Measurements from ENCODE around the gene PHACTR1.

PHACTR1 gene

DNA sequence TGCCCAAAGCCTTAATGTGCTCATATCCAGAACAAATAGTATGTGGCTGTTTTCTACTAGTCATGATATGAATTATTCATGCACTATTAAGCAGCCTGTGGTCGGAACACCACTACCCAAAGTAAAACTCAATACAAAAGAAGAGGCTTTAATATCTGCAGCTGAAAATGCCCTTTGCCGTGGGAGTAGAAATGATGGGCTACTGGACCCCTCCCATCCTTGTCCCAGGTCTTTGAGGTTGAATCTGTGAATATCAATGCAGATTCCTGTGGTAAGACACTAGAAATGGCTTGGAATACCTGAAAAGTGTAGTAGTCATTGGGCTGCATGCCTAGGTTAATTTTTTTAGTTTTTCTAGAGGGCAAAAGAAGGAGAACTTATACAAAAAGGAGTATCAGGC, 308.0 kb downstream of the PHACTR1 start:
- CTCF ChIA-PET: no interaction called here

GRCh38 chr6:13025893-13026499, 309.4 kb downstream of the PHACTR1 start:
- CTCF ChIA-PET: no interaction called here
- POLR2A ChIA-PET: no interaction called here

More for the DNA sequence above, 308.0 kb downstream of the PHACTR1 start:
- TF ChIP-seq ELF4 (IDR thresholded peaks at IDR 0.05) (no peak), NFRKB (IDR thresholded peaks at IDR 0.05) (no peak)
- DNase-seq (ENCODE audit: extremely low spot score): no peak
- POLR2A ChIA-PET: no interaction called here

DNA sequence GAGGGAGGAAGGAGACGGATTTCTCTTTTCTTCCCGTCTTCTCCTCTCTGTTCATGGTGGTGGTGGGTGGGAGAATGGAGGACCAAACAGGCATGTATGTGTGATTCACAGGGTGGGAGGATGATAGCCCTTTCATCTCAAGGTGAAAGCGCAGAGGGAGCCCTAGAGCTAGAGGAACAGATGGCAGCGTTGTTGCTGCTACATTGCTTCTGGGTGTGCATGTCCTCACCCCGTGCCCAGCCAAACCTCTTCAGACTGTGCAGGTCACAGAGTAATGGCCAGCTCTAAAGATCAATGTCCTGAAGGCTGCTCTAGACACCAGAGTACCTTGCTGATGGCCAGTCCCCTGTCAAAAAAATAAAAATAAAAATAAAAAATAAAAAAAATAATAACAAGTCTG, 310.0 kb downstream of the PHACTR1 start:
- no peak for DNase-seq (ENCODE audit: extremely low spot score)
- CTCF ChIA-PET: interaction anchor here (0.6 kb wide), 1 partner anchor 122 kb away, joined by 3 read pairs; no protein-coding TSS in a partner anchor
- POLR2A ChIA-PET: no interaction called here
- TF ChIP-seq LEF1 (IDR thresholded peaks at IDR 0.05; ENCODE audit: borderline replicate concordance): no peak
- no peak for TF ChIP-seq FOXM1 (IDR thresholded peaks at IDR 0.05; ENCODE audit: borderline replicate concordance)
- TF ChIP-seq ELF4 (IDR thresholded peaks at IDR 0.05): no peak
- no peak for TF ChIP-seq PKNOX1 (IDR thresholded peaks at IDR 0.05)
- TF ChIP-seq ZNF384 (IDR thresholded peaks at IDR 0.05): no peak
- no peak for TF ChIP-seq SP1 (IDR thresholded peaks at IDR 0.05)
- TF ChIP-seq TARDBP (IDR thresholded peaks at IDR 0.05): no peak
- TF ChIP-seq FOXK2 (IDR thresholded peaks at IDR 0.05): no peak
- no peak for TF ChIP-seq HDGF (IDR thresholded peaks at IDR 0.05; ENCODE audit: borderline replicate concordance)
- TF ChIP-seq CTBP1 (IDR thresholded peaks at IDR 0.05; ENCODE audit: borderline replicate concordance): no peak
- TF ChIP-seq L3MBTL2 (conservative IDR thresholded peaks at IDR 0.05): no peak
- no peak for TF ChIP-seq NFRKB (IDR thresholded peaks at IDR 0.05)
- TF ChIP-seq BHLHE40 (IDR thresholded peaks at IDR 0.05; ENCODE audit: borderline replicate concordance): no peak
- no peak for TF ChIP-seq FOXA1 (IDR thresholded peaks at IDR 0.05)
- TF ChIP-seq SUZ12 (IDR thresholded peaks at IDR 0.05): no peak
- TF ChIP-seq ARNT (IDR thresholded peaks at IDR 0.05): no peak

More at GRCh38 chr6:13025893-13026499, 309.4 kb downstream of the PHACTR1 start:
- TF ChIP-seq CTBP1 (IDR thresholded peaks at IDR 0.05; ENCODE audit: borderline replicate concordance): no peak
- TF ChIP-seq PKNOX1 (IDR thresholded peaks at IDR 0.05): peak; percentile 24; the same call in 1 of the 2 replicates
- DNase-seq (ENCODE audit: extremely low spot score): no peak

DNA sequence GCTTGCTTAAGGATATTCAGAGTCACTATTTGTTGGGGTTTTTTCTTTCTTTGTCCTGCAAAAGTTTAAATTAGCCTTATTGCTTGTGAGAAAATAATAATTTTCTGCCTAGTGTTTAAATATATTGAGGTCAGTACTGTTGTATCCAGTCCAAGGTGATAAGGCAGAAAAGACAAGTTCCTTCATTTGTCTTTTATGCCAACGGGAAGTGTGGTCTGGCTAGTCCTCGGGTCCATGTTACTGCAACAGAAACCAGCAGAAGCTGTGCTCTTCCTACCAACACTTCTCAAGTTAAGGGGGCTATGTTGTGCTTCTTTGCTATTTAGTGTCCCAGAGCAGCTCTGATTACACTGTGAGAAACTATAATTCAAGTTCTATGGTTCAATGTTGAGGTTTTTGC, 310.6 kb downstream of the PHACTR1 start:
- TF ChIP-seq FOXM1 (IDR thresholded peaks at IDR 0.05; ENCODE audit: borderline replicate concordance): no peak
- no peak for TF ChIP-seq ARNT (IDR thresholded peaks at IDR 0.05)
- TF ChIP-seq LEF1 (IDR thresholded peaks at IDR 0.05; ENCODE audit: borderline replicate concordance): no peak
- no peak for TF ChIP-seq BHLHE40 (IDR thresholded peaks at IDR 0.05; ENCODE audit: borderline replicate concordance)

DNA sequence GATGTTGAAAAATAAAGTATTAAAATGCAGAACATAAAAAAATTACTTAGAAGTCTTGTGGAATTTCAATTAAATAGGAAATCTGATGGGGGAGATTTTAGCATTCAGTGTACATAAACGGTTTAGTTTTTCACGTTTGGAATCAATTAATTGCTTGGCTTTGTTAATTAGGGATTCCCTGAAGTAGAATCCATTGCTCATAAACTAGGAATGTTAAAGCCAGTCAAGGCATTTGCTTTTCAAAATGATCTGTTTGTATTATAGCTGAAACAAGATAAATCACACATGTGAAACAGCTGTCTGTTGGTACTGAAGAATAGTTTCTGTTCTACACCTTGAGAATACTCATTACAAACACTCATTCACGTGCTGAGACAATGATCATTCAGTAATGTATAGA, 313.8 kb downstream of the PHACTR1 start:
- ChIA-PET CTCF (no interaction called here), POLR2A (no interaction called here)
- DNase-seq (ENCODE audit: extremely low spot score): no peak
- TF ChIP-seq HDGF (IDR thresholded peaks at IDR 0.05; ENCODE audit: borderline replicate concordance) (no peak), FOXA1 (IDR thresholded peaks at IDR 0.05) (no peak), SP1 (IDR thresholded peaks at IDR 0.05) (no peak), ARNT (IDR thresholded peaks at IDR 0.05) (no peak), FOXM1 (IDR thresholded peaks at IDR 0.05; ENCODE audit: borderline replicate concordance) (no peak), FOXK2 (IDR thresholded peaks at IDR 0.05) (no peak), L3MBTL2 (conservative IDR thresholded peaks at IDR 0.05) (no peak), LEF1 (IDR thresholded peaks at IDR 0.05; ENCODE audit: borderline replicate concordance) (no peak)

More for the DNA sequence above, 310.6 kb downstream of the PHACTR1 start:
- no peak for DNase-seq (ENCODE audit: extremely low spot score)
- CTCF ChIA-PET: interaction anchor here (0.6 to 0.7 kb wide), 2 partner anchors 12 to 122 kb away, joined by 3 read pairs; no protein-coding TSS in a partner anchor
- POLR2A ChIA-PET: no interaction called here

GRCh38 chr6:13032566-13032965, 316.0 kb downstream of the PHACTR1 start:
- TF ChIP-seq NFRKB (IDR thresholded peaks at IDR 0.05) (no peak), BHLHE40 (IDR thresholded peaks at IDR 0.05; ENCODE audit: borderline replicate concordance) (no peak), ZNF384 (IDR thresholded peaks at IDR 0.05) (no peak), CTBP1 (IDR thresholded peaks at IDR 0.05; ENCODE audit: borderline replicate concordance) (no peak), PKNOX1 (IDR thresholded peaks at IDR 0.05) (no peak), TARDBP (IDR thresholded peaks at IDR 0.05) (no peak), LEF1 (IDR thresholded peaks at IDR 0.05; ENCODE audit: borderline replicate concordance) (no peak), L3MBTL2 (conservative IDR thresholded peaks at IDR 0.05) (no peak), HDGF (IDR thresholded peaks at IDR 0.05; ENCODE audit: borderline replicate concordance) (no peak), FOXK2 (IDR thresholded peaks at IDR 0.05) (no peak), FOXA1 (IDR thresholded peaks at IDR 0.05) (no peak), FOXM1 (IDR thresholded peaks at IDR 0.05; ENCODE audit: borderline replicate concordance) (no peak)
- POLR2A ChIA-PET: no interaction called here
- CTCF ChIA-PET: no interaction called here
- no peak for DNase-seq (ENCODE audit: extremely low spot score)

DNA sequence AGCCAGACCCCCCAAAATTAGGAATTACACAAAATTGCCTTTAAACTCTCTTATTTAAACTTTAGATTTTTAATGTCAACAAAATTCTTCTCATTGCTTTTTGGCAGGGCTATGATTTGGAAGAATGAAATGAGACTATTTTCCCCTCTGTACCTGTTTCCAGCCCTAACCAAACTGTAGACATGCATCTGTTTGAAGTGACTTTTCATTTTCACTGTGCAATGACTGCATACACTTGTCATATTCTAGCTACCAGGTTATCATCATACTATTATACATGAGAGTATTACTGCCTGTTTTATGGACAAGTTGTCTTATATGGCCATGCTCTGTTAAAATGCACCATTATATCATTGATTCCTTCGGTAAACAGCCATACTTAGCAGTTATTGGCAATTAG, 316.6 kb downstream of the PHACTR1 start:
- ChIA-PET POLR2A (no interaction called here), CTCF (no interaction called here)
- no peak for DNase-seq (ENCODE audit: extremely low spot score)
- TF ChIP-seq CTBP1 (IDR thresholded peaks at IDR 0.05; ENCODE audit: borderline replicate concordance) (no peak), PKNOX1 (IDR thresholded peaks at IDR 0.05) (no peak), SP1 (IDR thresholded peaks at IDR 0.05) (no peak), L3MBTL2 (conservative IDR thresholded peaks at IDR 0.05) (no peak), LEF1 (IDR thresholded peaks at IDR 0.05; ENCODE audit: borderline replicate concordance) (no peak), TARDBP (IDR thresholded peaks at IDR 0.05) (no peak), ELF4 (IDR thresholded peaks at IDR 0.05) (no peak), HDGF (IDR thresholded peaks at IDR 0.05; ENCODE audit: borderline replicate concordance) (no peak), ZNF384 (IDR thresholded peaks at IDR 0.05) (no peak), SUZ12 (IDR thresholded peaks at IDR 0.05) (no peak), BHLHE40 (IDR thresholded peaks at IDR 0.05; ENCODE audit: borderline replicate concordance) (no peak), ARNT (IDR thresholded peaks at IDR 0.05) (no peak)
